ENCODE measurements around the gene TCF4.

GRCh38 chr18:55607773-55608172, 19.8 kb upstream of the TCF4 start:
- TF ChIP-seq CTCF (IDR thresholded peaks at IDR 0.05) (no peak), POLR2A (IDR thresholded peaks at IDR 0.05) (no peak)
